NCI-H2196 treated with DMSO at 0.1 percent for 48 hours (cell line): ENCODE data around the gene GSTO2.
"Not testable (repeated sequence)": the region's sequence is repeated elsewhere in the genome, so short reads cannot be mapped to it uniquely, and the experiment has no call there.

Experiments used
- DNase-seq: peaks from one replicate; lab custom pipeline; 2025; ENCODE audit not compliant: unreplicated experiment; lab: John Stamatoyannopoulos, UW

GSTO2 gene

GRCh38 chr10:104268713-104269645, at the start of gene GSTO2:
TSS of gene GSTO2 (plus strand) at chr10:104269184. CDS start at chr10:104274916, 5,732 bp downstream.
- DNase-seq = peak; percentile 88

DNA sequence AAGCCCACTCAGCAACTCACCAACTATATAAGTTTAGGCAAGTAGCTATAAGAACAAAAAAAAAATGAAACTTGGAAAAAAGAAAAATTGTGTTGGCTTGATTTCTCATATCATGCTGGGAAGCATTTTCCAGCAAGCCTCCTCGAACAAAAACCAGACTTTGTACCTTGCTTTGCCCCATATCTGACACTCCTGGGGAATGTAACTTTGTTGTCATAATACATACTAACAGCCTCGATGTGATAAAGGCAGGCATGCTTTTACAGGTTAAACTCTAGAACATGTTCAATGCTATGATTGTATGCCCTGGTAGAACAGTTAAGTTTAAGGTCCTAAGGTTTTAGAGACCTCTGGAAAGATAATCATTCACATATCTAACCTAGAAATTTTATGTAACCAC, 48.5 kb upstream of the GSTO2 start:
- DNase-seq = no peak

- DNase-seq = no peak
These were observed 45.7 kb upstream of the GSTO2 start for GRCh38 chr10:104223304-104223703.

DNA sequence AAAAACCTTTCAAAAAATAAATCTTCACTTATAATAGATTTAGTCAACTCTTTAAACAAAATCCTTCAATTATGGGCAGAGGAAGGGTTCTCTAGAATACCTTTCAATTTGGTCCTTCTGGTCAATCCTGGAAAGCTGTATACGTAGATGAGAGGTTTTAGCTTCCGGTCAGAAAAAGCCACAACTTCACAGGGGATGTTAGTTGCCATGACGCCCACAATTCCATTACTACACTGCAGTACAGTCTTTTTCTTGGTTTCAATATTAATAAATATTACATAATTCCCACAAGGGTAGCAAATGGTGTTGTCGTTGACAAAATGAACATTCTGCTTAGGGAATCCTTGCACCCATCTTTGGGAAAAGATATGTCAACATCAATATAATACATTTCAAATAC, 38.5 kb upstream of the GSTO2 start:
- DNase-seq = no peak

- DNase-seq = peak; percentile 76
These were observed 37.0 kb upstream of the GSTO2 start, which contains the start of gene CFAP43 for GRCh38 chr10:104231784-104232612. TSS of gene CFAP43 (minus strand) at chr10:104232364. CDS start at chr10:104232246, 118 bp downstream.

GRCh38 chr10:104232613-104233102, 36.3 kb upstream of the GSTO2 start:
- no peak for DNase-seq

GRCh38 chr10:104233817-104234216, 35.2 kb upstream of the GSTO2 start:
- DNase-seq = no peak

DNA sequence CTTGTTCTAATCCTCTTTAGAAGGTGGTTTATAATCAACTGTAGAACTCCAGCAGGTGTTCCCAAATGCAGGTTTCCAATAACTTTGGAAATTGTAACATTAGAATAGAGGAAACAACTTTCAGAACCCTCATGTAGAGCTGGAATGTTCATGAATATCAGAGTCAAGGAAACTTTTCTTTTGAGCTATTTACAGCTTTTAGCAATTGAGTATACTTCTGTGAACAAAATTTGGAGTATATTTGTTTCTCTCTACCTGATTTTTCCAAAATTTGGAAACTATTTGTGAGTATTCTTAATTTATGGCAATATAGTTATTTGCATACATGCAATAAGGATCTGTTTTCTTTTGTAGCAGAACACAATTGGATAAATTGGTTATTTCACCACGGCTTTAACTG, 34.0 kb upstream of the GSTO2 start:
- DNase-seq = no peak

GRCh38 chr10:104235801-104236200, 33.2 kb upstream of the GSTO2 start:
- DNase-seq = no peak

- DNase-seq = no peak
These were observed 28.9 kb upstream of the GSTO2 start for GRCh38 chr10:104240078-104240477.

DNA sequence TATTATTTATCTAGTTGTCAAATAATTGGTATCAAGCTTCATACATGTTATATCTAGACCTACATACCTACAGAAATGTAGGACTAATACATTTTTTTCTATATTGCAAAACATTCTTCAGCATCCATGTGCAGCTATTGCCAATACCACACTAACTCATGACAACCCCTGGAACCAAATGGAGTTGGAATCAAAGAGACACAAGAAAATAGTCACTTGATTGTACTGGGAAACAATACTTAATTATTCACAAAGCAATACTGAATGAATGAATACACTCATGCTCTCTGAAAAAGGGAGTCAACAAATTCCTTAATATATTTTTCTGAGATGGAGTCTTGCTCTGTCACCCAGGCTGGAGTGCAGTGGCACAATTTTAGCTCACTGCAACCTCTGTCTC, 26.4 kb upstream of the GSTO2 start:
- no peak for DNase-seq

GRCh38 chr10:104243009-104243408, 26.0 kb upstream of the GSTO2 start:
- not testable (repeated sequence) for DNase-seq

DNA sequence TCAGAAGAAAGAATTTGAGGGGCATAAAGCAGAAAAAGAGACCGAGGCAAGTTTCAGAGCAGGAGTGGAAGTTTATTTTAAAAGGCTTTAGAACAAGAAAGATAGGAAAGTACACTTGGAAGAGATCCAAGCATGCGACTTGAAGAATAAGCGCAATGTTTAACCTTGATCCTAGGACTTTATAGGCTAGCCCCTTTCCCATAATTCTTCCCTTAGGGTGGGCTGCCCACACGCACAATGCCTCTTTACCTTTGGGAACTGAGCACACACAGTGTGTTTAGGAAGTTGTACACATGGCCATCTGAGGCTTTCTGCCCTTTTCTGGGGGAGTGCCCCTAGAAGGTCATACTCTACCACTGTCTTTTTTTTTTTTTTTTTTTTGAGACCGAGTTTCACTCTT, 25.5 kb upstream of the GSTO2 start:
- DNase-seq = no peak

DNA sequence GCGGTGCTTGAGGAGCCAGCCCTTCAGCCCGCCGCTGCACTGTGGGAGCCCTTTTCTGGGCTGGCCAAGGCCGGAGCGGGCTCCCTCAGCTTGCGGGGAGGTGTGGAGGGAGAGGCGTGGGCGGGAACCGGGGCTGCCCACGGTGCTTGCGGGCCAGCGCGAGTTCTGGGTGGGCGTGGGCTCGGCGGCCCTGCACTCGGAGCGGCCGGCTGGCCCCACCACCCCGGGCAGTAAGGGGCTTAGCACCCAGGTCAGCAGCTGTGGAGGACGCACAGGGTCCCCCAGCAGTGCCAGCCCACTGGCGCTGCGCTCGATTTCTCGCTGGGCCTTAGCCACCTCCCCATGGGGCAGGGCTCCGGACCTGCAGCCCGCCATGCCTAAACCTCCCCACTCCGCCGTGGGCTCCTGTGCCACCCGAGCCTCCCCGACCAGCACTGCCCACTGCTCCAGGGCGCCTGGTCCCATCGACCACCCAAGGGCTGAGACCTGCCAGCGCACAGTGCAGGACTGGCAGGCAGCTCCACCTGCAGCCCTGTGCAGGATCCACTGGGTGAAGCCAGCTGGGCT, 23.8 kb upstream of the GSTO2 start:
- DNase-seq = no peak

- no peak for DNase-seq
These were observed 22.0 kb upstream of the GSTO2 start for GRCh38 chr10:104246976-104247375.

- no peak for DNase-seq
These were observed 21.4 kb upstream of the GSTO2 start for GRCh38 chr10:104247513-104248146.

GRCh38 chr10:104248931-104249330, 20.1 kb upstream of the GSTO2 start:
- DNase-seq = not testable (repeated sequence)

DNA sequence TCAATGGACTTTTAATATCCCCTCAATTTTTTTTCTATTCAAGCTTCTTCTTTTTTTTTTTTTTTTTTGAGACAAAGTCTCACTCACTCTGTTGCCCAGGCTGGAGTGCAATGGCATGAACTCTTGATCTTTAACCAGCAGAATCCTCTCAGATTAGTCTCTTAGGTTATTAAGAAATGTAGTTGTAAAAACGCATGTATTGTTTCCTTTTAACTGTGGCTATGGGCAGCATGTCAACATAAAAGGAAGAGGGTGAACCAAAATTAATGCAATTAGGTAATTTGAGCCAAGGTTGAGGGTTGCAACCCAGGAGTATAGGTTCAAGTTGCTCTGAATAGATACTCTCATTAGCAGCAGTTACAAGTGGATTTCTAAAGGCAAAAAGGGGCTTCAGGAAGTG, 18.6 kb upstream of the GSTO2 start:
- no peak for DNase-seq

DNA sequence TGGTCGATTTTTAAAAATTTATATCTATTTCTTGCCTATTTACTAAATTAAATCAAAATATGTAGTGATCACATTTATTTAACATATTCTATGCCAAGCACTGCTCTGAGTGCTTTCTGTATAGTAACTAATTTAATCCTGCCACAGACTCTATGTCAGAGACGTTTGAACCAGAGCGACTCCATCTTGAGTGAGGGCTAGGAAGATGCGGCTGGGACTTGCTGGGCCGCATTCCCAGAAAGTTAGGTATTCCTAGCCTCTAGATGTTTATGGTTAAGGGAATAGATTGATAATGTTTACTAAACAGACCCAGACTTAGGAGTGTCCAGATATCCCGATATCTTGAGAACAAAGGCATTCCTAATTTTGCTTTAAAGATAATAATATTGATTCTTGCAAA, 17.5 kb upstream of the GSTO2 start:
- no peak for DNase-seq

DNA sequence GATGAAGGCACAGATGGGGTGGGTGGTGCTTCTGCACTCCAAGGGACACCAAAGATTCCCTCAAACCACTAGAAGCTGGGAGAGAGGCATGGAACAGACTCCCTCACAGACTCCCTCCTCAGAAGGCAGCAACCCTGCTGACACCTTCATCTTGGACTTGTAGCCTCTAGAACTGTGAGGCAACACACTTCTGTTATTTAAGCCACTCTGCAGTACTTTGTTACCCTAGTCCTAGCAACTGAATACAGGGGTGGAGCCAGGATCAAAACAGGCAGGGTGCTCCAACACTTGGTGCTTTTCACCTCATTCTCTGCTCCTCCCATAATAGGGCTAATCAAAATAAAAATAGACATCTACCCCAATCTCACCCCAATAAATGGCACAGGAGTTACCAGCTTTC, 16.6 kb upstream of the GSTO2 start:
- no peak for DNase-seq

- DNase-seq = no peak
These were observed 15.9 kb upstream of the GSTO2 start for GRCh38 chr10:104253106-104253505.
